Activated CD8-positive, alpha-beta memory T cell treated with anti-CD3 and anti-CD28 coated beads, Interleukin-2, amount 10 ng/mL, durations not matched to agents 7 days and 5 days (primary cell): Measurements from ENCODE around the gene CPNE2. TPM values are rescaled to one million over a fixed set of nuclear protein-coding genes. Genes with fewer than 3 reads are reported as not detected.
"Not testable (repeated sequence)": the region's sequence is repeated elsewhere in the genome, so short reads cannot be mapped to it uniquely, and the experiment has no call there.

ENCODE experiments used
- ATAC-seq: fragments of 150-1000 bp; cut with Tn5 transposase; one replicate; pipeline ENCODE4 v1.10.0; 2021; ENCODE audit warnings: moderate library complexity
- CTCF ChIA-PET: fragments of 350-600 bp; sonication (Branson Sonifier 250); formaldehyde crosslinking; loops from one replicate; lab custom pipeline; 2021; ENCODE audit warnings: antibody characterized with exemption; lab: Charles Lee
- DNase-seq: peaks from one replicate; pipeline ENCODE4 v3.0.0-alpha.2; 2020
- H3K27ac Mint-ChIP-seq: one replicate; pipeline ENCODE4 v1.8.0; 2021; ENCODE audit warnings: mild to moderate bottlenecking, mixed read lengths
- H3K27me3 Mint-ChIP-seq: one replicate; pipeline ENCODE4 v1.8.0; 2021; ENCODE audit warnings: mixed read lengths
- H3K36me3 Mint-ChIP-seq: one replicate; pipeline ENCODE4 v1.8.0; 2021; ENCODE audit warnings: mild to moderate bottlenecking, mixed read lengths
- H3K4me1 Mint-ChIP-seq: one replicate; pipeline ENCODE4 v1.8.0; 2021; ENCODE audit warnings: mixed read lengths
- H3K4me3 Mint-ChIP-seq: one replicate; pipeline ENCODE4 v1.8.0; 2021; ENCODE audit warnings: mild to moderate bottlenecking, moderate library complexity, mixed read lengths
- H3K9me3 Mint-ChIP-seq: one replicate; pipeline ENCODE4 v1.8.0; 2022; ENCODE audit warnings: low read depth, mixed read lengths
- total RNA-seq, 2 experiments: library from RNA; stranded (reverse); gene quantifications; one replicate each; pipeline ENCODE4 v1.2.3, GENCODE V29; 2021

Gene CPNE2
- total RNA-seq, 2 experiments from 2014 or later, result 3.2 to 9.6 TPM

DNA sequence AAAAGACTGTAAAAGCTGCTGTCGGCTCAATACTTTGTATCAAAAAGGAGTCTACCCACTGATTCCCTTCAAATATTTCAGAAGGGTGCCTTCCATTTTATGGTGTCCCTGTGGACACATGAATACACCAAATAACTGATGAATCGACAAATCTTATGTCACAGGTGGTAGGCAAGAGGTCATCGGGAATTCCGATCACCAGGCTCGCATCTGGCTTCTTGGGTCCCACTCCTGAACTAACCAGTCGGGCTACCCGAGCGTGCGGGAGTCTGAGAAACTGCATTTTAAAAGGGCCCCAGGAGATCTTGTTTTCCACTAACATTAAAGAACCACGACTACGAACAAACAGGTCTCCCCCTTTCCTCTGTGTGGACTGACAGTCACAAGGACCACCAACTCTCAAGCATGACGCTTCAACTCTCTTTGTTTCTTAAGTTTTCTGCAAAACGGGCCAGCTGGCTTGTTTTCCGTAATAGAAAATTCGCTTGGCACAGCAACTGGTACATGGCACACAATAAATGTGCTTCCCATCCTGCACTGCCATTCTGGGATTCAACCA, 92.6 kb downstream of the CPNE2 start:
- CTCF ChIA-PET, result interaction anchor here (0.6 to 3.7 kb wide), 6 partner anchors 10 to 347 kb away, joined by 3 to 16 read pairs (median 5); partner anchors contain the start of gene CPNE2
- Mint-ChIP-seq H3K27ac (peak overlapping the region; percentile 93), H3K36me3 (peaks cover 6% of the 10 kb centered on the region), H3K27me3 (no peaks in the 10 kb centered on the region), H3K4me3 (peak overlapping the region; percentile 97), H3K9me3 (no peaks in the 10 kb centered on the region), H3K4me1 (peaks cover 39% of the 10 kb centered on the region)
- no peak for DNase-seq
- no peak for ATAC-seq

DNA sequence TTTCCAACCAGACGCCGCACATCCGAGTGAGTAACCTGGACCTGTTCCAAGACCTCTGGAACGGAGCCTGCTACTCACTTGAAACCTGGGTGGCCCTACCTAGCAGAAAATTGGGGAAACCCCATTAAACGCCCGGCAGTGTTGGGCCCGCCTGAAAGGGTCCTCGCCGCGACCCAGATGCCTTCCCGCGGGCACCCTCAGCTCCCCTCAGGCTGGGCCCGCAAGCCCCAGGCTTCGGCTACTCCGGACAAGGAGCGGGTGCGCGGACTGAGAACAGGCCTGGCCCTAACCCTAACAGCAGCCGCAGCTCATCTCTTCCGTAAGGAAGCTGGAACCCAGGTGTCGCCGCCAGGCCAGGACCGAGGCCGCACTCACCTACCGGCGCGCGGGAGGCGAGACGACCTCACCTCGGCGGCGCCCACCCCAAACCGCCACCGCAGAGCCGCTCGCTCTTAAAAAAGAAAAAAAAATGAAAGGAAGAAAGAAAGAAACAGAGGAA, 93.1 kb downstream of the CPNE2 start:
- Mint-ChIP-seq H3K4me3 (peak overlapping the region; percentile 97), H3K36me3 (peaks cover 9% of the 10 kb centered on the region), H3K9me3 (no peaks in the 10 kb centered on the region), H3K4me1 (peaks cover 39% of the 10 kb centered on the region), H3K27ac (peak overlapping the region; percentile 93), H3K27me3 (no peaks in the 10 kb centered on the region)
- DNase-seq (no peak), ATAC-seq (peak; percentile 27)
- CTCF ChIA-PET, result interaction anchor here (0.7 to 3.7 kb wide), 11 partner anchors 9 to 342 kb away, joined by 3 to 16 read pairs (median 4); partner anchors contain the start of gene CPNE2

DNA sequence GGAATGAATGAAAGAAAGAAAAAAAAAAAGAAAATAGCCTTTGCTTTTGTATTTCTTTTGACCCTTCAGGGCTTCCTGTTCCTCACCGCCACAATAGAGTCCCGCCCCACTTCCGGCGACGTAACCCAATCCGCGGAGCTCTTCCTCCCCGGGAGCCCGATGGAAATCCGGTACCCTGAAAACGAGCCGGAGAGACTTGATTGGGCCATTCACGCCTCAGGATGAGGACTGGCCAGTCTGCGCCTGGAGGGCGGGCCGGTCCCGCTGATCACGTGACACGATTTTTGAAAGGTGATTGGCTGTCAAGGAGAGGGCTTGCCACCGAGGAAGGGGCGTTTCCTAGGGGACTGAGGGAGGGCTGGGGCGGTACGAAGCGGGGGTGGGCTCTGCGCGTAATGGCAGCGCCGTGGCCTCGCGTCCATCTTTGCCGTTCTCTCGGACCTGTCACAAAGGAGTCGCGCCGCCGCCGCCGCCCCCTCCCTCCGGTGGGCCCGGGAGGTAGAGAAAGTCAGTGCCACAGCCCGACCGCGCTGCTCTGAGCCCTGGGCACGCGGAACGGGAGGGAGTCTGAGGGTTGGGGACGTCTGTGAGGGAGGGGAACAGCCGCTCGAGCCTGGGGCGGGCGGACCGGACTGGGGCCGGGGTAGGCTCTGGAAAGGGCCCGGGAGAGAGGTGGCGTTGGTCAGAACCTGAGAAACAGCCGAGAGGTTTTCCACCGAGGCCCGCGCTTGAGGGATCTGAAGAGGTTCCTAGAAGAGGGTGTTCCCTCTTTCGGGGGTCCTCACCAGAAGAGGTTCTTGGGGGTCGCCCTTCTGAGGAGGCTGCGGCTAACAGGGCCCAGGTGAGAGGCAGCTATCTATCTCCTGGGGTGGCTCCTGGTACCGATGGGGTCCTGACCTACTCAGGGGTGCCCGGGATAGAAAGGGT, 93.8 kb downstream of the CPNE2 start, which contains the start of the genes PSME3IP1 and RSPRY1:
TSS of gene PSME3IP1 (minus strand) at position 95 of the 927 bp plus-strand sequence. CDS start 12,185 bp downstream, outside the sequence.
TSS of gene RSPRY1 (plus strand) at position 385 of the 927 bp plus-strand sequence. CDS start 18,330 bp downstream, outside the sequence.
- ATAC-seq (peak; percentile 96), DNase-seq (peak; percentile 100)
- H3K4me1 Mint-ChIP-seq, result peaks cover 43% of the 10 kb centered on the region
- H3K27ac Mint-ChIP-seq, result peak within 1 kb of the TSS; percentile 93
- H3K27me3 Mint-ChIP-seq, result no peaks in the 10 kb centered on the region
- H3K4me3 Mint-ChIP-seq, result peak within 1 kb of the TSS; percentile 97
- no peaks in the 10 kb centered on the region for H3K9me3 Mint-ChIP-seq
- H3K36me3 Mint-ChIP-seq, result peaks cover 11% of the 10 kb centered on the region
- CTCF ChIA-PET, result interaction anchor here (0.6 to 3.7 kb wide), 13 partner anchors 8 to 343 kb away, joined by 3 to 16 read pairs (median 4); partner anchors contain the start of gene CPNE2

DNA sequence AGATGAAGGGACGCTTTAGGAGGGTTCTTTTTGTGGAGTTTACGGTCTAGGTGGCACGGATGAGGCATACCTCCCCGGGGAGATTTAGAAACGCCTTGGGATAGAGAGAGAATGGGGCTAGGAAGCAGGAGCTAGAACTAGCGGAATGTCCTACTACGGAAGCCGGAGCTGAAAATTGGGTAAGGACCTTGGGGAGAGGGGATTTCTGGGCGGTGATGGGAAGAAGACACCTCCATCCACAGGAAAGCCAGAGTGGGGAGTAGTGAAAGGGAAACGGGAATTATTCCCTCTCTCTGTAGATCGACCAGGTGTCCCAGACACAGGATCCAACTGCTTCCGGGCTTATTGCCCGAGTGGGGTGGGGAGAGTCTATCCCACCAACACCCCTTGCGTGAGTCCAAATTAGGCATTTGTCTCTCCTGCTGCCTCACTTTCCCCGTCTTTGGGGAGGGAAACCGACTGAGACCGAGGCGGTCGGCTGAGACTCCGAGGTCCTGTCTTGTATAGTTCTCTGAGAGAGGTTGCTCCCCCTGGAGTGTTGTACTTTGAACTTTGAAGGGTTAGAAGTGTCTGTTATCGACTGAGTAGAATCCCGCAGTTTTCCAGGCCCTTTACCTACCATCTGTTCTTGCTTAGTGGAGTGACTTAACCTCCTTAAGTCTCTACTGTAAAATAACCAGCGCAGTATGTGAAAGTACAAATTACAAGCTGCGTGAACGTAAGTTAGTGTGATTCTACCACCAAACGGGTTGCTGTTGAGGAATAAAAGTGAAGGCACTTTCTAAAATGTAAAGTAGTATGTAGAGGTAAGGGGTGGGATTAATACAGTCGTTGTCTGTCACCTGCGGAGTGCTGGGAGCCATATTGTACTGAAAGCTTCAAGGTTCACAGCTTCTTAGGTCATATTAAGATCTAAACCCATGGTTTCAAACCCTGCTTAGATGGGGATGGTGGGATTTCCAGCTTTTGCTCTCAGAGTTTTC, 94.8 kb downstream of the CPNE2 start:
- CTCF ChIA-PET, result interaction anchor here (0.6 to 3.7 kb wide), 6 partner anchors 9 to 235 kb away, joined by 3 to 16 read pairs (median 4); partner anchors contain the start of genes ARL2BP and CPNE2
- H3K4me1 Mint-ChIP-seq, result peaks cover 41% of the 10 kb centered on the region
- peak; percentile 2 for ATAC-seq
- DNase-seq, result peak; percentile 57
- peaks cover 11% of the 10 kb centered on the region for H3K36me3 Mint-ChIP-seq
- peak overlapping the region; percentile 93 for H3K27ac Mint-ChIP-seq
- H3K9me3 Mint-ChIP-seq, result no peaks in the 10 kb centered on the region
- H3K27me3 Mint-ChIP-seq, result no peaks in the 10 kb centered on the region
- peak overlapping the region; percentile 97 for H3K4me3 Mint-ChIP-seq

DNA sequence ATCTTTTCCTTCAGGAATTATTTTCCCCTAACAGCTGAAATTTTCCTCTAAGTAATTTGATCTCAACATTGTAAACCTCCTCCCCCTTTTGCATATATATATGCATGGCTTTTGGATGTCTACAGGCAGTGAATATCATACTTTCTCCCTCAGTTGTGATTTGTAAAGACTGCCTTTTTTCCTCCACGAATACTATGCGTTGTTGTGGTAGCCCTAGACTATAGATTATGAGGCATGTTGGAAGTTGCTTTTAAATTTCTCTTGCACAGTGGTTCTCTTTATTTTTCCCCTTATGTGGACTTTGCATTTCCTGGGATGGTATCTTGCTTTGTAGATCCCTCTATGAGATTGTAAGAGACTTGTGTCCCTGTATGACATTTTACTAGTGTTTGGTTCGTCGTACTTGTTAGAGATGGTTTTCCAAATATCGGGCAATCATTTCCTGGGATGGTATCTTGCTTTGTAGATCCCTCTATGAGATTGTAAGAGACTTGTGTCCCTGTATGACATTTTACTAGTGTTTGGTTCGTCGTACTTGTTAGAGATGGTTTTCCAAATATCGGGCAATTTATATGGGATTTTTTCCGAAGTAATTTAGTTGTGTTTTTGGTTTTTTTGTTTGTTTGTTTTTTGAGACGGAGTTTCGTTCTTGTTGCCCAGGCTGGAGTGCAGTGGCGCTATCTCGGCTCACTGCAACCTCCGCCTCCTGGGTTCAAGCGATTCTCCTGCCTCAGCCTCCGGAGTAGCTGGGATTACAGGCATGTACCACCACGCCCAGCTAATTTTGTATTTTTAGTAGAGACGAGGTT, 95.7 kb downstream of the CPNE2 start:
- CTCF ChIA-PET, result interaction anchor here (0.8 to 3.7 kb wide), 5 partner anchors 8 to 104 kb away, joined by 3 to 16 read pairs (median 4); partner anchors contain the start of genes ARL2BP and CPNE2
- not testable (repeated sequence) for H3K9me3 Mint-ChIP-seq, ATAC-seq, DNase-seq, H3K27me3 Mint-ChIP-seq
- Mint-ChIP-seq H3K36me3 (peaks cover 10% of the 10 kb centered on the region), H3K4me1 (peaks cover 41% of the 10 kb centered on the region), H3K4me3 (peak overlapping the region; percentile 97), H3K27ac (peak overlapping the region; percentile 2)

DNA sequence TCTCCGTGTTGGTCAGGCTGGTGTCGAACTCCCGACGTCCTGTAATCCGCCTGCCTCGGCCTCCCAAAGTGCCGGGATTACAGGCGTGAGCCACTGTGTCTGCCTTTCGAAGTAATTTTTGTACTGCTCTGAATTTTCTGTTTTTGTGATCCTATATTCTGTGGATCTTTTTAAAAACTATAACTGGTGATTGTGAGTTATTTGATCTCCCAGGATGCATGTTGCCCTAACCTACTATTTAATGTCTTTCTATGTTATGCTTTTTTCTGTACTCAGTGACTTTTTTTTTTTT, 96.3 kb downstream of the CPNE2 start:
- CTCF ChIA-PET, result no interaction called here
- Mint-ChIP-seq H3K9me3 (no peaks in the 10 kb centered on the region), H3K4me1 (peaks cover 42% of the 10 kb centered on the region), H3K4me3 (no peak overlapping the region), H3K27ac (no peak overlapping the region), H3K27me3 (no peaks in the 10 kb centered on the region), H3K36me3 (peaks cover 12% of the 10 kb centered on the region)
- ATAC-seq, result no peak
- DNase-seq, result no peak

DNA sequence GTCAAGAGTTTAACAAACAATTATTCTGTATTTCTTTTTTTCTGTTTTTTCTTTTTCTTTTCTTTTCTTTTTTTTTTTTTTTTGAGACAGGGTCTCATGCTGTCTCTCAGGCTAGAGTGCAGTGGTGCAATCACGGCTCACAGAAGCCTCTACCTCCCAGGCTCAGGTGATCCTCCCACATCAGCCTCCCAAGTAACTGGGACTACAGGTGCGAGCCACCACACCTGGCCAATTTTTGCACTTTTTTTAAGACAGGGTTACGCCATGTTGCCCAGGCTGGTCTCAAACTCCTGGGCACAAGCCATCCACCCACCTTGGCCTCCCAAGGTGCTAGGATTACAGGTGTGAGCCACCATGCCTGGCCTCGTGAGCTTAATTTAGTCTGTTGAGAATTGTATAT, 97.1 kb downstream of the CPNE2 start:
- H3K4me1 Mint-ChIP-seq, result peaks cover 38% of the 10 kb centered on the region

DNA sequence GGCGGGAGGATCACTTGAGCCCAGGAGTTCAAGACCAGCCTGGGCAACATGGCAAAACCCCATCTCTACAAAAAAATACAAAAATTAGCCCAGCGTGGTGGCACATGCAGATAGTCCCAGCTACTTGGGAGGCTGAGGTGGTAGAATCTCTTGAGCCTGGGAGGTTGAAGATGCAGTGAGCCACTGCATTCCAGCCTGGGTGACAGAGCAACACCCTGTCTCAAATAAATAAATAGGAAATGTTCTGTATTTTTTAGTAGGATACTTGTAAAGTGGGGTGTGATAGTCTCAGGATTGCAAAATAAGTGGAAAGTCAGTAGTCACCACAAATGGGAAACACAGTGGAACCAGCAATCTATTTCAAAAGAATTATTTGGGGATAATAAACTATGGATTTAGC, 97.8 kb downstream of the CPNE2 start:
- no peaks in the 10 kb centered on the region for H3K27me3 Mint-ChIP-seq
- peaks cover 35% of the 10 kb centered on the region for H3K4me1 Mint-ChIP-seq
- no peak overlapping the region for H3K4me3 Mint-ChIP-seq
- H3K9me3 Mint-ChIP-seq, result no peaks in the 10 kb centered on the region
- no peak for DNase-seq
- peaks cover 16% of the 10 kb centered on the region for H3K36me3 Mint-ChIP-seq
- ATAC-seq, result no peak
- CTCF ChIA-PET, result interaction anchor here (0.7 kb wide), 1 partner anchor 792 kb away, joined by 3 read pairs; no protein-coding TSS in a partner anchor
- H3K27ac Mint-ChIP-seq, result no peak overlapping the region

More for the DNA sequence above, 97.1 kb downstream of the CPNE2 start:
- H3K4me3 Mint-ChIP-seq, H3K9me3 Mint-ChIP-seq, H3K27ac Mint-ChIP-seq, ATAC-seq, H3K27me3 Mint-ChIP-seq, DNase-seq: not testable (repeated sequence)
- CTCF ChIA-PET, result interaction anchor here (0.7 kb wide), 1 partner anchor 793 kb away, joined by 3 read pairs; no protein-coding TSS in a partner anchor
- peaks cover 14% of the 10 kb centered on the region for H3K36me3 Mint-ChIP-seq

DNA sequence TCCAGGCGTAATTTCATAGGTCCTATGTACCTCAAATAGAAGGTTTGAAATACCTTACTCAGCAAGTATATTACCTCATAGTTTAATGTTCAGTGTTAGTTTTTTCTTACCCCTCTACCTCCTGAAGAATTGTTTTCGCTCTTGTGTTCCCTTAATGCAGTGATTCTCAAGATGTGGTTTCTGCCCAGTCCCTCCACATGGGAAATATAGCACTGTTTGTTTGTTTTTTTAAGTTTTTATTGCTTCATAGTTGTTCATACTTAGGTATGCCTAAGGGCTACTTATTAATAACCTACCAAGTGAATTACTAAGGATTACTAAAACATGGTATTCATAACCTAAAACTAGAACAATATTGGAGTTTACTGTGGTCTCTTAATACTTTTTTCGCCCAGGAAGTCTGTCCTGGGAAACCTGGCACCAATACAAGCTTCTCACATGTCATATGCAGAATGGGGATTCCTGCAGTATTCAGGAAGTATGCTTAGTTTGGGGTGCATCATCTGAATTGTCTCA, 98.7 kb downstream of the CPNE2 start:
- Mint-ChIP-seq H3K9me3 (no peaks in the 10 kb centered on the region), H3K27me3 (no peaks in the 10 kb centered on the region), H3K27ac (peak overlapping the region; percentile 17), H3K4me1 (peaks cover 33% of the 10 kb centered on the region), H3K4me3 (no peak overlapping the region), H3K36me3 (peaks cover 16% of the 10 kb centered on the region)
- ATAC-seq, result no peak
- no peak for DNase-seq
- CTCF ChIA-PET, result no interaction called here

DNA sequence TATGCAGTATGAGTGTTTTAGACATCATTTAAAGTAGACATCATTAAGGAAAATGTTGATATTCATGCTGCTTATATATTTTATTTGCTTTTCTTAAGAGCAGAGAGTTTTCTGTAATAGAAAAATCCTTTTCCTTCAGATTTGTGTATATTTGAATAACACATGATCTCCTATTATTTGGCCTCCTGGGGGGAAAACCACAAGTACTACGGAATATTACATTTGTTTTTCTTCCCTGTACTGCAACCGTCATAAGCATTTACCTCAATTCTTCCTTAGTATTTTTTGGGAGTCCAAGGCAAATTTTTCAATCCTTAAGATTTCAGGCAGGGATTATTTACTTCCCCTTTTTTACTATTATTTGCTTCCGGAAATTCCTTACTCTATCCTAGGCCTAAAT, 99.8 kb downstream of the CPNE2 start:
- CTCF ChIA-PET, result no interaction called here
- Mint-ChIP-seq H3K4me1 (peaks cover 33% of the 10 kb centered on the region), H3K27me3 (no peaks in the 10 kb centered on the region), H3K27ac (no peak overlapping the region), H3K36me3 (peaks cover 18% of the 10 kb centered on the region), H3K9me3 (no peaks in the 10 kb centered on the region), H3K4me3 (no peak overlapping the region)
- ATAC-seq (no peak), DNase-seq (no peak)

DNA sequence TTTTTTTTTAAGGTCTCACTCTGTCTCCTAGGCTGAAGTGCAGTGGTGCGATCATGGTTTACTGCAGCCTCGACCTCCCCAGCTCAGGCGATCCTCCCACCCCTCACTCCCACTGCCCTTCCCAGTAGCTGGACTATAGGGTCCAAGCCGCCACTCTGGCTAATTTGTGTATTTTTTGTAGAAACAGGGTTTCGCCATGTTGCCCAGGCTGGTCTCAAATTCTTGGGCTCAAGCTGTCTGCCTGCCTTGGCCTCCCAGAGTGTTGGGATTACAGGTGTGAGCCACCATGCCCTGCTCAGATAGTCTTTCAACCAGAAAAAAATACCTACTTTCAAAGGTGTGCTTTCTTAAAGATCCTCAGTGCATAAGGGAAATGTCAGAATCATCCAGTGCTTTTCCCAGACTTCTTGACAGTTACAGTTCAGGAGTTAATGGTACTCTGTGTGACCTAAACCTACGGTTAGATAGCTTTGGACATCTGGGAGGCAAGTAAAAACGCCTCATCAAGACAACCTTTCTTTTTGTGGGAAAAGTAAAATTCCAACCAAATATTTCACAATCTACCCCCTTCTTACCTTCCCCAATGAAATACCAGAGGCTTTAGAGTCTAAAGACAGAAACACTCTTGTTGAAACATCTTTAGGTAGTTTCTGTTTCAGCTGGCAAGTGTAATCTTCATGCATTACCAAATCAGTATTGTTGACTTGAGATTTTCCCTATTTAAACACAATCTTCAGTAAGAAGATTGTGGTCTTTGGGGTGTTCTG, 100.5 kb downstream of the CPNE2 start:
- no peaks in the 10 kb centered on the region for H3K27me3 Mint-ChIP-seq
- H3K4me1 Mint-ChIP-seq, result peaks cover 27% of the 10 kb centered on the region
- no peak overlapping the region for H3K27ac Mint-ChIP-seq

More for the DNA sequence above, 100.5 kb downstream of the CPNE2 start:
- CTCF ChIA-PET, result no interaction called here
- peaks cover 18% of the 10 kb centered on the region for H3K36me3 Mint-ChIP-seq
- DNase-seq (no peak), ATAC-seq (no peak)
- H3K9me3 Mint-ChIP-seq, result no peaks in the 10 kb centered on the region
- no peak overlapping the region for H3K4me3 Mint-ChIP-seq
